Neural crest cell (in vitro differentiated cells): ENCODE measurements around the gene APOLD1. TPM values are rescaled to one million over a fixed set of nuclear protein-coding genes. Genes with fewer than 3 reads are reported as not detected.

ENCODE experiments used
- DNase-seq: peaks from one replicate; pipeline ENCODE4 v3.0.0; 2021; ENCODE audit warnings: low read depth, mixed read lengths, low spot score
- H3K27ac Mint-ChIP-seq: one replicate; pipeline ENCODE4 v1.8.0; 2021; ENCODE audit warnings: mild to moderate bottlenecking, mixed read lengths; ENCODE audit not compliant: unreplicated experiment
- H3K27me3 Mint-ChIP-seq: 2 replicates; pipeline ENCODE4 v1.8.0; 2021; ENCODE audit warnings: low read depth, mild to moderate bottlenecking, mixed read lengths
- H3K36me3 Mint-ChIP-seq: 2 replicates; pipeline ENCODE4 v1.8.0; 2021; ENCODE audit warnings: low read depth, mild to moderate bottlenecking, mixed read lengths
- H3K4me1 Mint-ChIP-seq: 2 replicates; pipeline ENCODE4 v1.8.0; 2021; ENCODE audit warnings: mixed read lengths
- H3K4me3 Mint-ChIP-seq: one replicate; pipeline ENCODE4 v1.8.0; 2021; ENCODE audit warnings: mild to moderate bottlenecking, mixed read lengths
- H3K9me3 Mint-ChIP-seq: 2 replicates; pipeline ENCODE4 v1.8.0; 2021; ENCODE audit warnings: mixed read lengths
- total RNA-seq: library from RNA; stranded (reverse); gene quantifications from 2 replicates; pipeline ENCODE4 v1.2.1, GENCODE V29; 2021
- TF ChIP-seq, protein P1 (sequence below): fragments of 200-600 bp; sonication (generic); conservative IDR thresholded peaks from 2 replicates; pipeline ENCODE4 v1.5.0; 2021; ENCODE audit warnings: antibody characterized with exemption, mild to moderate bottlenecking

Gene APOLD1
- total RNA-seq, 1 donor from 2014 or later: 4.8 TPM

DNA sequence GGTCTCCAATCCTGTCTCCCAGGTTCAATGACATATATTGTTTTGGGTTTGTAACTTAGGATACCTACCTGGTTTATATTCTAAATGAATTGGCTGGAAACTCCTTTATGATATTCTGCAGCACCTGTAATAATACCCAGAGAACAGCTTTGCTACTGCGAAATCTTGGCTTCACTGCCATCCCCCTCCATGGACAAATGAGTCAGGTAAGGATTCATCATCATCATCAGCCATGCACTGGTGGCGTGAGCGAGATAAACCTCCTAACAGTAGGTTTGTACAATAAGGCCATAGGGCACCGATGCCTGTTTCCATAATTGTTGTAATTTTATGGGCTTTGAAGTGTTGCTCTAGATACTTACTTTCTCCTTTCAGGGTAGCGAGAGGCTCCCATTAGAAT lies 38.4 kb downstream of the APOLD1 start:
- Mint-ChIP-seq H3K27ac (no peak overlapping the region), H3K4me1 (no peaks in the 10 kb centered on the region), H3K9me3 (no peaks in the 10 kb centered on the region), H3K27me3 (no peaks in the 10 kb centered on the region), H3K36me3 (peaks cover 12% of the 10 kb centered on the region), H3K4me3 (no peak overlapping the region)
- no peak for DNase-seq
- TF ChIP-seq, protein P1, sequence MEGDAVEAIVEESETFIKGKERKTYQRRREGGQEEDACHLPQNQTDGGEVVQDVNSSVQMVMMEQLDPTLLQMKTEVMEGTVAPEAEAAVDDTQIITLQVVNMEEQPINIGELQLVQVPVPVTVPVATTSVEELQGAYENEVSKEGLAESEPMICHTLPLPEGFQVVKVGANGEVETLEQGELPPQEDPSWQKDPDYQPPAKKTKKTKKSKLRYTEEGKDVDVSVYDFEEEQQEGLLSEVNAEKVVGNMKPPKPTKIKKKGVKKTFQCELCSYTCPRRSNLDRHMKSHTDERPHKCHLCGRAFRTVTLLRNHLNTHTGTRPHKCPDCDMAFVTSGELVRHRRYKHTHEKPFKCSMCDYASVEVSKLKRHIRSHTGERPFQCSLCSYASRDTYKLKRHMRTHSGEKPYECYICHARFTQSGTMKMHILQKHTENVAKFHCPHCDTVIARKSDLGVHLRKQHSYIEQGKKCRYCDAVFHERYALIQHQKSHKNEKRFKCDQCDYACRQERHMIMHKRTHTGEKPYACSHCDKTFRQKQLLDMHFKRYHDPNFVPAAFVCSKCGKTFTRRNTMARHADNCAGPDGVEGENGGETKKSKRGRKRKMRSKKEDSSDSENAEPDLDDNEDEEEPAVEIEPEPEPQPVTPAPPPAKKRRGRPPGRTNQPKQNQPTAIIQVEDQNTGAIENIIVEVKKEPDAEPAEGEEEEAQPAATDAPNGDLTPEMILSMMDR: no peak

DNA sequence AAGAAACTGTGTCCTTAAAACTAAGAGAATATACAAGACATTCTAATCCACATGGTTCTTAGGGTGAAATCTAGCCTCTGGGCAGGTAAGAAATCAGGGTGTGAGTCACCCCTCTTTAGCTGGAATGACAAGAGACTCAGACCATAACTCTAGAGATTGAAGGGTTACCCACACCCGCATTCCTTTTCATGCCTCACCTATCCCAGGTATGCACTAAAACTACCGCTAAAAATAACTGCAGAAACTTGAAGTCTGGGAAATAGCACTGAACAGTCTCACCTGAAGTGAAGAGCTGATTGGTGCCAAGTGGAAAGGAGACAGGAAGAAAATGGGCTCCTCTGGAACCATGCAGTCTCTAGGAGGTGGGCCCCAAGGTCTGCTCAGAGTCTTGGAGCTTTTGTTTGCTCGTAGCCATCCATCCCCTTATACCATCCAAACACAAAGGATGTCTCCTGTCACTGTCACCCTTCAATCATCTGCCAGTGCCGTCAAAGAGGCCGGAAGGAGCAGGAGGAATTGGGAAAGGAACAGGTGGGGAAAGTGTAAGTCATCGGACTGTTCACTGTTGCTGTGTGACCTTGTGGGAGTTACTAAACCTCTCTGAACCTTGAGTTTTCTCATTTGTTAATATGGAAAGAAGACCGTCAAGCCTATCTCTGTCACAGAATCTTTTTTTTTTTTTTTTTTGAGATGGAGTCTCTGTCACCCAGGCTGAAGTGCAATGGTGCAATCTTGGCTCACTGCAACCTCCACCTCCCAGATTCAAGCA lies 50.1 kb downstream of the APOLD1 start:
- DNase-seq: no peak
- Mint-ChIP-seq H3K4me1 (no peaks in the 10 kb centered on the region), H3K27ac (no peak overlapping the region), H3K36me3 (peaks cover 21% of the 10 kb centered on the region), H3K4me3 (no peak overlapping the region), H3K9me3 (no peaks in the 10 kb centered on the region), H3K27me3 (no peaks in the 10 kb centered on the region)
- TF ChIP-seq, protein P1: no peak

DNA sequence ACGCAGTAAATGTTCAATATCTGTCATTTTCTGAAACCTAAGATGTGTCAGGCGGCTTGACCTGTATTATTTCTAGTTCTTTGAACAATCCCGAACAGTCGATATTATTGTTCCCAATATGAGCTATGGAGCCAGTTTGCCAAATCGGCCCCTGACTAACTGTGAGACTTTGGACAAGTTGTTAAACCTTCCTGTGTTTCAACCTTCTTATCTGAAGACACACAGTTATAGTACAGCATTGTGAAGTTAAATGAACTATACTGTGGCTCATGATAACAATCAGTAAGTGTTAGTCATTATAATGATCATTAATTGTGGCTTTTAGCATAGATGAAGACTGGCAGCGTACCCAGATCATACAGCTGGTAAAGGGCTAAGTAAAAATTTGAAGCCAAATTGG lies 51.1 kb downstream of the APOLD1 start:
- Mint-ChIP-seq H3K4me3 (no peak overlapping the region), H3K9me3 (no peaks in the 10 kb centered on the region), H3K27me3 (no peaks in the 10 kb centered on the region), H3K36me3 (peaks cover 19% of the 10 kb centered on the region), H3K27ac (no peak overlapping the region), H3K4me1 (no peaks in the 10 kb centered on the region)
- no peak for DNase-seq
- TF ChIP-seq, protein P1: no peak

DNA sequence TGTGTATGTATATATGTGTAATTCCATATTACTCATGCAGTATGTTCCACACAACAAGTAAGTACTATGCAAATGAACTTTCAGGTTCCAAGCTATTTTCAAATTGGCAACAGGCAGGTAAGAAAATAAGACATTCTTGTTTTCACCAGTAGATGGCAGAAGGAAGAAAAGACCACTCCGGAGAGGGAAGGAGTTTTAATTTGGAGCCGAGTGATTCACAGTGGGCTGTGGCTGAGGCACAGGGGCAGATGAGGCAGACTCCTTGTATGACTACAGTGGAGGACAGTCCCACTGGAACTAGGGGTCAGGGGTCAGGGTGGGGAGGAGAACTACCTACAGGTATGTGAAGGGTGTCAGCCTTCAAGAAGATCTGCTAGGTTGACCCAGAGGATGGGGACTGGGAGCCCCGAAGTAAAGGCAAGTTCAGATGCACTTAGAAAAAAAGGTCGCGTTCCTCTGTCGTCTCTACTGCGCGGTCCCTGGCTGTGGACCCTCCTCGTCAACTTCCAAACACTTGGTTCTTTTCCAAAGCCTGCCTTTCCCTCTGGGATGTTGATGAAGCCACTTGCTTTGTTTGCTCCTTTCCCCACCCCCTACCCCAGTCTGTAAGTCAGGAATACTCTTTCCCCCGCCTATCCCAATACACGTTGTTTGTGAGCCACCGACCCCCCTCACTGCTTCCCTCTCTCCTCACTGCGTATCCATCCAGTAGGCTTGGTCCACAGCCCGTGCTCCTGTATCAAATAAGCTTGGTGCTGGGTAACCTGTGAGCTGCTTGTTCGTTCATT lies 51.8 kb downstream of the APOLD1 start:
- DNase-seq: no peak
- no peaks in the 10 kb centered on the region for H3K9me3 Mint-ChIP-seq
- no peak overlapping the region for H3K4me3 Mint-ChIP-seq
- H3K36me3 Mint-ChIP-seq: peaks cover 16% of the 10 kb centered on the region
- no peaks in the 10 kb centered on the region for H3K27me3 Mint-ChIP-seq
- H3K27ac Mint-ChIP-seq: no peak overlapping the region
- no peaks in the 10 kb centered on the region for H3K4me1 Mint-ChIP-seq
- TF ChIP-seq, protein P1: peak; percentile 84

DNA sequence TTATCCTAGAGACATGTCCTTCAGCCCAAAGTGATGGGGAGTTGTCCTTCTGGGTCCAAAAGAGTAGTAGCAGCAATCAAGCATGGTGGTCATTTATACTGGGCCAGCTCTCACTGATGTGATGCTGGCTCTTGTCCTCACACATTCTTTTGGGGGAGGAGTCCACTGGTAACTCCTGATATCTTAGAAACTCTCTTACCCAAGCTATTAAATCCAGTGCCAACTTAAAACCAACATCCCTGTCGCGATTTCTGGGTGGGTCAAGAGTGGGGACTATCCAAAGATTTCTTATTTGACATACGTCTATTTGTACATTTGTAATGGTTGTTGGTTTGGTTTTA lies 52.3 kb downstream of the APOLD1 start:
- H3K4me1 Mint-ChIP-seq: no peaks in the 10 kb centered on the region
- TF ChIP-seq, protein P1: no peak
- no peaks in the 10 kb centered on the region for H3K9me3 Mint-ChIP-seq
- H3K4me3 Mint-ChIP-seq: no peak overlapping the region
- no peak overlapping the region for H3K27ac Mint-ChIP-seq
- no peak for DNase-seq
- peaks cover 12% of the 10 kb centered on the region for H3K36me3 Mint-ChIP-seq
- no peaks in the 10 kb centered on the region for H3K27me3 Mint-ChIP-seq
